Endothelial cell of umbilical vein (primary cell): Measurements from ENCODE around the gene AMZ2.
"Not testable (repeated sequence)": the region's sequence is repeated elsewhere in the genome, so short reads cannot be mapped to it uniquely, and the experiment has no call there.

Source experiments
- CTCF ChIP-seq, 2 donors: IDR thresholded peaks; 1 replicate in 1 of 2; 2 replicates in 1 of 2; pipeline ENCODE4 v1.5.1; 2011; ENCODE audit warnings: low read length in 2 of 2, mild to moderate bottlenecking in 2 of 2, moderate library complexity in 2 of 2, control low read depth in 1 of 2, inconsistent platforms in 1 of 2, low read depth in 1 of 2; ENCODE audit not compliant: insufficient read depth in 1 of 2; ENCODE audit errors: extremely low read depth in 1 of 2
- EZH2 ChIP-seq: IDR thresholded peaks from 2 replicates; pipeline ENCODE4 v1.6.1; 2012; ENCODE audit warnings: borderline replicate concordance, low read depth, mild to moderate bottlenecking, moderate library complexity, low read length, inconsistent platforms; ENCODE audit not compliant: severe bottlenecking
- FOS ChIP-seq: IDR thresholded peaks from 2 replicates; pipeline ENCODE4 v1.6.1; 2011; ENCODE audit warnings: mild to moderate bottlenecking, low read length, moderate library complexity, borderline replicate concordance; ENCODE audit not compliant: insufficient read depth
- GATA2 ChIP-seq: IDR thresholded peaks from 2 replicates; pipeline ENCODE4 v1.7.0; 2011; ENCODE audit warnings: low read depth, mild to moderate bottlenecking, moderate library complexity, mixed read lengths, low read length; ENCODE audit not compliant: insufficient read length, insufficient read depth
- JUN ChIP-seq: IDR thresholded peaks from 2 replicates; pipeline ENCODE4 v1.6.1; 2011; ENCODE audit warnings: borderline replicate concordance, low read depth; ENCODE audit not compliant: insufficient read length, insufficient read depth
- MAX ChIP-seq: IDR thresholded peaks from 2 replicates; pipeline ENCODE4 v1.6.1; 2011; ENCODE audit not compliant: insufficient read depth, insufficient read length
- MYC ChIP-seq: IDR thresholded peaks from one replicate; pipeline ENCODE4 v1.6.1; 2011; ENCODE audit warnings: mild to moderate bottlenecking, low read depth, low read length
- POLR2A ChIP-seq: IDR thresholded peaks from 2 replicates; pipeline ENCODE4 v1.6.1; 2012; ENCODE audit warnings: low read depth, mild to moderate bottlenecking, control low read depth, low read length
- POLR2AphosphoS5 ChIP-seq: IDR thresholded peaks from 2 replicates; pipeline ENCODE4 v1.6.1; 2012; ENCODE audit warnings: low read depth, mild to moderate bottlenecking, control low read depth, low read length, moderate library complexity; ENCODE audit not compliant: insufficient read depth

- not testable (repeated sequence) for TF ChIP-seq CTCF (IDR thresholded peaks at IDR 0.05; ENCODE audit: extremely low read depth in 1 of 2, insufficient read depth in 1 of 2, low read depth in 1 of 2, low read length in 2 of 2); MAX; POLR2A; EZH2; FOS; MYC; JUN; POLR2AphosphoS5; GATA2
Measured at GRCh38 chr17:68208651-68209050, 39.2 kb upstream of the AMZ2 start.
